WTC11 (cell line): ENCODE results near the gene SRRM3. TPM values are rescaled to one million over a fixed set of nuclear protein-coding genes. Genes with fewer than 3 reads are reported as not detected.
A peak's percentile ranks its signal among the peaks of the same experiment; 100 is the strongest.

Experiments
- ATAC-seq: fragments of 200-7000 bp; cut with Tn5 transposase; 2 replicates; pipeline ENCODE4 v1.10.0; 2021; ENCODE audit warnings: mild to moderate bottlenecking, moderate library complexity
- CTCF ChIA-PET: fragments of 300-600 bp; sonication (Branson Sonifier 250); formaldehyde crosslinking; loops from one replicate; lab custom pipeline; 2021; ENCODE audit warnings: antibody characterized with exemption; lab: Charles Lee
- POLR2A ChIA-PET: fragments of 350-600 bp; sonication (Branson Sonifier 250); formaldehyde crosslinking; loops from one replicate; lab custom pipeline; 2021; ENCODE audit warnings: antibody characterized with exemption; lab: Charles Lee
- DNase-seq: peaks from one replicate; pipeline ENCODE4 v3.0.0; 2021; ENCODE audit warnings: low spot score
- H3K27ac Mint-ChIP-seq: 2 replicates; pipeline ENCODE4 v1.8.0; 2021; ENCODE audit warnings: mixed read lengths
- H3K27me3 Mint-ChIP-seq: 2 replicates; pipeline ENCODE4 v1.8.0; 2021; ENCODE audit warnings: low read depth, mild to moderate bottlenecking, moderate library complexity, mixed read lengths
- H3K36me3 Mint-ChIP-seq: 2 replicates; pipeline ENCODE4 v1.8.0; 2021; ENCODE audit warnings: mixed read lengths
- H3K4me1 Mint-ChIP-seq: 2 replicates; pipeline ENCODE4 v1.8.0; 2022; ENCODE audit warnings: mixed read lengths
- H3K4me3 Mint-ChIP-seq: 2 replicates; pipeline ENCODE4 v1.8.0; 2021; ENCODE audit warnings: mild to moderate bottlenecking, moderate library complexity, mixed read lengths
- H3K9me3 Mint-ChIP-seq: 2 replicates; pipeline ENCODE4 v1.8.0; 2021; ENCODE audit warnings: mixed read lengths
- ATF1 ChIP-seq: sonication (generic); formaldehyde crosslinking; IDR thresholded peaks from 2 replicates; pipeline ENCODE4 v1.8.1; 2023; ENCODE audit warnings: mild to moderate bottlenecking, moderate library complexity, missing genetic modification reagents
- CBFB ChIP-seq: sonication (generic); formaldehyde crosslinking; IDR thresholded peaks from 2 replicates; pipeline ENCODE4 v1.8.1; 2022; ENCODE audit warnings: mild to moderate bottlenecking, low read depth, missing genetic modification reagents
- CREM ChIP-seq: sonication (generic); formaldehyde crosslinking; IDR thresholded peaks from 2 replicates; pipeline ENCODE4 v1.8.1; 2022; ENCODE audit warnings: mild to moderate bottlenecking, missing genetic modification reagents, moderate library complexity
- FOXP4 ChIP-seq: sonication (generic); formaldehyde crosslinking; IDR thresholded peaks from 2 replicates; pipeline ENCODE4 v1.8.0; 2022; ENCODE audit warnings: mild to moderate bottlenecking, missing genetic modification reagents
- GRHL2 ChIP-seq: fragments of 250-450 bp; sonication (Bioruptor Pico); IDR thresholded peaks from 2 replicates; pipeline ENCODE4 v1.8.0; 2022; ENCODE audit warnings: mild to moderate bottlenecking, moderate library complexity; ENCODE audit not compliant: insufficient replicate concordance, severe bottlenecking
- IRF1 ChIP-seq: sonication (generic); formaldehyde crosslinking; IDR thresholded peaks from 2 replicates; pipeline ENCODE4 v1.8.0; 2023; ENCODE audit warnings: missing genetic modification reagents
- JAZF1 ChIP-seq: fragments of 250-450 bp; sonication (Bioruptor Pico); IDR thresholded peaks from 2 replicates; pipeline ENCODE4 v1.9.0; 2021; ENCODE audit warnings: moderate library complexity, mild to moderate bottlenecking, inconsistent platforms
- KAT7 ChIP-seq: sonication (generic); formaldehyde crosslinking; IDR thresholded peaks from 2 replicates; pipeline ENCODE4 v1.8.1; 2023; ENCODE audit warnings: missing genetic modification reagents, mild to moderate bottlenecking, borderline replicate concordance
- MXD4 ChIP-seq: fragments of 250-450 bp; sonication (Bioruptor Pico); IDR thresholded peaks from 2 replicates; pipeline ENCODE4 v1.8.0; 2021; ENCODE audit warnings: mild to moderate bottlenecking, moderate library complexity, borderline replicate concordance
- NFYB ChIP-seq: sonication (generic); formaldehyde crosslinking; conservative IDR thresholded peaks from 2 replicates; pipeline ENCODE4 v1.8.0; 2022; ENCODE audit warnings: low read depth, missing genetic modification reagents
- NR1H2 ChIP-seq: sonication (generic); formaldehyde crosslinking; IDR thresholded peaks from 2 replicates; pipeline ENCODE4 v1.9.0; 2021; ENCODE audit warnings: mild to moderate bottlenecking, moderate library complexity, missing genetic modification reagents
- NR2C2 ChIP-seq: sonication (generic); formaldehyde crosslinking; IDR thresholded peaks from 2 replicates; pipeline ENCODE4 v1.8.0; 2022; ENCODE audit warnings: mild to moderate bottlenecking, missing genetic modification reagents
- NR3C1 ChIP-seq: sonication (generic); formaldehyde crosslinking; conservative IDR thresholded peaks from 2 replicates; pipeline ENCODE4 v1.8.1; 2023; ENCODE audit warnings: low read depth, mild to moderate bottlenecking, missing genetic modification reagents
- RORB ChIP-seq: fragments of 250-450 bp; sonication (Bioruptor Pico); IDR thresholded peaks from 2 replicates; pipeline ENCODE4 v1.9.0; 2021; ENCODE audit warnings: mild to moderate bottlenecking
- SMAD4 ChIP-seq: sonication (generic); formaldehyde crosslinking; IDR thresholded peaks from 2 replicates; pipeline ENCODE4 v1.8.0; 2022; ENCODE audit warnings: mild to moderate bottlenecking, missing genetic modification reagents
- USF1 ChIP-seq: sonication (generic); formaldehyde crosslinking; IDR thresholded peaks from 2 replicates; pipeline ENCODE4 v1.8.0; 2022; ENCODE audit warnings: mild to moderate bottlenecking, missing genetic modification reagents
- ZBTB21 ChIP-seq: sonication (generic); formaldehyde crosslinking; IDR thresholded peaks from 2 replicates; pipeline ENCODE4 v1.8.1; 2023; ENCODE audit warnings: mild to moderate bottlenecking, missing genetic modification reagents, borderline replicate concordance
- ZNF121 ChIP-seq: sonication (generic); formaldehyde crosslinking; IDR thresholded peaks from 2 replicates; pipeline ENCODE4 v1.8.0; 2023; ENCODE audit warnings: missing genetic modification reagents
- ZNF138 ChIP-seq: sonication (generic); formaldehyde crosslinking; conservative IDR thresholded peaks from 2 replicates; pipeline ENCODE4 v1.8.1; 2022; ENCODE audit warnings: mild to moderate bottlenecking, moderate library complexity, missing genetic modification reagents
- ZNF263 ChIP-seq: sonication (generic); formaldehyde crosslinking; IDR thresholded peaks from 2 replicates; pipeline ENCODE4 v1.8.1; 2022; ENCODE audit warnings: low read depth, mild to moderate bottlenecking, moderate library complexity, missing genetic modification reagents
- ZNF423 ChIP-seq: fragments of 250-450 bp; sonication (Bioruptor Pico); IDR thresholded peaks from 2 replicates; pipeline ENCODE4 v2.1.2; 2022; ENCODE audit warnings: mild to moderate bottlenecking, moderate library complexity
- ZNF671 ChIP-seq: fragments of 250-450 bp; sonication (Bioruptor Pico); IDR thresholded peaks from 2 replicates; pipeline ENCODE4 v1.8.0; 2021; ENCODE audit warnings: mild to moderate bottlenecking
- total RNA-seq: library from RNA; stranded (reverse); gene quantifications from 3 replicates; pipeline ENCODE4 v1.2.3, GENCODE V29; 2021
- TF ChIP-seq, protein P1 (sequence below): sonication (generic); formaldehyde crosslinking; conservative IDR thresholded peaks from 2 replicates; pipeline ENCODE4 v1.8.1; 2023; ENCODE audit warnings: mild to moderate bottlenecking, low read depth, missing genetic modification reagents, moderate library complexity
- TF ChIP-seq, protein P2 (sequence below): sonication (generic); formaldehyde crosslinking; IDR thresholded peaks from 2 replicates; pipeline ENCODE4 v1.8.1; 2023; ENCODE audit warnings: mild to moderate bottlenecking, moderate library complexity, missing genetic modification reagents

Gene SRRM3
- total RNA-seq, 1 experiment from 2014 or later = 17.7 TPM

GRCh38 chr7:76301000-76301399 is 99.3 kb downstream of the SRRM3 start:
- Mint-ChIP-seq H3K4me1 (peaks cover 14% of the 10 kb centered on the region), H3K36me3 (peaks cover 8% of the 10 kb centered on the region), H3K4me3 (no peak overlapping the region), H3K27ac (no peak overlapping the region), H3K27me3 (peaks cover 24% of the 10 kb centered on the region), H3K9me3 (peaks cover 3% of the 10 kb centered on the region; the same call in 1 of the 2 replicates)
- POLR2A ChIA-PET = no interaction called here
- TF ChIP-seq KAT7 (CRISPR knock-in tag) (no peak), ZNF121 (CRISPR knock-in tag) (0 out of 2 replicates have a peak, but pooled peaks have one; percentile 41)
- CTCF ChIA-PET = no interaction called here
- no peak for ATAC-seq
- DNase-seq = no peak

DNA sequence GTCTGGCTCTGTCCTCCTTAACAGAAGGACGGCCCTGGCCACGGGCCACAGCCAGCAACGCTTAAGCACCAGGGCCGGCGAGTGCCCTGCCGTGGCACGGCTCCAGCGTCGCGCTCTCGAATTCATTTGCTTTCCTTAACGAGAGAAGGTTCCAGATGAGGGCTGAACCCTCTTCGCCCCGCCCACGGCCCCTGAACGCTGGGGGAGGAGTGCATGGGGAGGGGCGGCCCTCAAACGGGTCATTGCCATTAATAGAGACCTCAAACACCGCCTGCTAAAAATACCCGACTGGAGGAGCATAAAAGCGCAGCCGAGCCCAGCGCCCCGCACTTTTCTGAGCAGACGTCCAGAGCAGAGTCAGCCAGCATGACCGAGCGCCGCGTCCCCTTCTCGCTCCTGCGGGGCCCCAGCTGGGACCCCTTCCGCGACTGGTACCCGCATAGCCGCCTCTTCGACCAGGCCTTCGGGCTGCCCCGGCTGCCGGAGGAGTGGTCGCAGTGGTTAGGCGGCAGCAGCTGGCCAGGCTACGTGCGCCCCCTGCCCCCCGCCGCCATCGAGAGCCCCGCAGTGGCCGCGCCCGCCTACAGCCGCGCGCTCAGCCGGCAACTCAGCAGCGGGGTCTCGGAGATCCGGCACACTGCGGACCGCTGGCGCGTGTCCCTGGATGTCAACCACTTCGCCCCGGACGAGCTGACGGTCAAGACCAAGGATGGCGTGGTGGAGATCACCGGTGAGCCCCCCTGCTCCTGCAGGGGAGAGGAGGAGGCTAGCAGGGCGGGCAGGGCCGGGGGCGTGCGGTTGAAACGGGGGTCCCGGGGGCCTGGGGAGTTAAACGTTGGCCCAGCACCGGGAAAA is 100.9 kb downstream of the SRRM3 start, which contains the start of gene HSPB1:
HSPB1 (plus strand) TSS at position 327 of the 855 bp plus-strand sequence; CDS start at position 367, 40 bp downstream.
- H3K27me3 Mint-ChIP-seq = peaks cover 24% of the 10 kb centered on the region
- H3K36me3 Mint-ChIP-seq = peaks cover 8% of the 10 kb centered on the region
- peak within 1 kb of the TSS; percentile 82 for H3K4me3 Mint-ChIP-seq
- ChIA-PET POLR2A (interaction anchor here (0.6 to 2.2 kb wide), 7 partner anchors 8 to 136 kb away, joined by 3 to 9 read pairs (median 5); no protein-coding TSS in a partner anchor), CTCF (interaction anchor here (0.9 to 4.8 kb wide), 6 partner anchors 8 to 136 kb away, joined by 5 to 30 read pairs (median 7); no protein-coding TSS in a partner anchor)
- DNase-seq = peak; percentile 83
- H3K27ac Mint-ChIP-seq = peak within 1 kb of the TSS; percentile 97
- peak; percentile 32 for ATAC-seq
- peaks cover 23% of the 10 kb centered on the region for H3K4me1 Mint-ChIP-seq
- H3K9me3 Mint-ChIP-seq = peaks cover 3% of the 10 kb centered on the region; the same call in 1 of the 2 replicates
- TF ChIP-seq MXD4 (CRISPR knock-in tag) (no peak), IRF1 (peak; percentile 97), ATF1 (no peak), SMAD4 (no peak), ZNF263 (CRISPR knock-in tag) (no peak), NR2C2 (no peak), CBFB (CRISPR knock-in tag) (no peak), ZNF423 (CRISPR knock-in tag) (no peak), FOXP4 (peak; percentile 98), NR3C1 (no peak), CREM (CRISPR knock-in tag) (peak; percentile 73; the same call in 1 of the 2 replicates), JAZF1 (CRISPR knock-in tag) (no peak), ZNF671 (CRISPR knock-in tag) (no peak), RORB (no peak), NR1H2 (CRISPR knock-in tag) (no peak), NFYB (CRISPR knock-in tag) (no peak), ZNF138 (CRISPR knock-in tag) (no peak; the same call in 1 of the 2 replicates), ZBTB21 (CRISPR knock-in tag) (no peak), GRHL2 (no peak), USF1 (CRISPR knock-in tag) (peak; percentile 40; the same call in 1 of the 2 replicates)
- TF ChIP-seq, protein P1, sequence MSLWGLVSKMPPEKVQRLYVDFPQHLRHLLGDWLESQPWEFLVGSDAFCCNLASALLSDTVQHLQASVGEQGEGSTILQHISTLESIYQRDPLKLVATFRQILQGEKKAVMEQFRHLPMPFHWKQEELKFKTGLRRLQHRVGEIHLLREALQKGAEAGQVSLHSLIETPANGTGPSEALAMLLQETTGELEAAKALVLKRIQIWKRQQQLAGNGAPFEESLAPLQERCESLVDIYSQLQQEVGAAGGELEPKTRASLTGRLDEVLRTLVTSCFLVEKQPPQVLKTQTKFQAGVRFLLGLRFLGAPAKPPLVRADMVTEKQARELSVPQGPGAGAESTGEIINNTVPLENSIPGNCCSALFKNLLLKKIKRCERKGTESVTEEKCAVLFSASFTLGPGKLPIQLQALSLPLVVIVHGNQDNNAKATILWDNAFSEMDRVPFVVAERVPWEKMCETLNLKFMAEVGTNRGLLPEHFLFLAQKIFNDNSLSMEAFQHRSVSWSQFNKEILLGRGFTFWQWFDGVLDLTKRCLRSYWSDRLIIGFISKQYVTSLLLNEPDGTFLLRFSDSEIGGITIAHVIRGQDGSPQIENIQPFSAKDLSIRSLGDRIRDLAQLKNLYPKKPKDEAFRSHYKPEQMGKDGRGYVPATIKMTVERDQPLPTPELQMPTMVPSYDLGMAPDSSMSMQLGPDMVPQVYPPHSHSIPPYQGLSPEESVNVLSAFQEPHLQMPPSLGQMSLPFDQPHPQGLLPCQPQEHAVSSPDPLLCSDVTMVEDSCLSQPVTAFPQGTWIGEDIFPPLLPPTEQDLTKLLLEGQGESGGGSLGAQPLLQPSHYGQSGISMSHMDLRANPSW (CRISPR knock-in tag) = no peak
- TF ChIP-seq, protein P2, sequence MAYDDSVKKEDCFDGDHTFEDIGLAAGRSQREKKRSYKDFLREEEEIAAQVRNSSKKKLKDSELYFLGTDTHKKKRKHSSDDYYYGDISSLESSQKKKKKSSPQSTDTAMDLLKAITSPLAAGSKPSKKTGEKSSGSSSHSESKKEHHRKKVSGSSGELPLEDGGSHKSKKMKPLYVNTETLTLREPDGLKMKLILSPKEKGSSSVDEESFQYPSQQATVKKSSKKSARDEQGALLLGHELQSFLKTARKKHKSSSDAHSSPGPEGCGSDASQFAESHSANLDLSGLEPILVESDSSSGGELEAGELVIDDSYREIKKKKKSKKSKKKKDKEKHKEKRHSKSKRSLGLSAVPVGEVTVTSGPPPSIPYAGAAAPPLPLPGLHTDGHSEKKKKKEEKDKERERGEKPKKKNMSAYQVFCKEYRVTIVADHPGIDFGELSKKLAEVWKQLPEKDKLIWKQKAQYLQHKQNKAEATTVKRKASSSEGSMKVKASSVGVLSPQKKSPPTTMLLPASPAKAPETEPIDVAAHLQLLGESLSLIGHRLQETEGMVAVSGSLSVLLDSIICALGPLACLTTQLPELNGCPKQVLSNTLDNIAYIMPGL (CRISPR knock-in tag) = peak; percentile 47; the same call in 1 of the 2 replicates
